Endothelial cell of umbilical vein (primary cell): ENCODE data around the gene HNMT. TPM values are rescaled to one million over a fixed set of nuclear protein-coding genes. Genes with fewer than 3 reads are reported as not detected.

Experiments used
- BruUV-seq: library from RNA; stranded (reverse); fragments of 400-500 nt; replicated peaks from 2 replicates; lab custom pipeline; 2021; lab: Mats Ljungman, UMichigan
- CTCF ChIA-PET: fragments of 300-600, 350-600 bp; sonication (Branson Sonifier 250); formaldehyde crosslinking; loops from one replicate; lab custom pipeline; 2021; ENCODE audit warnings: antibody characterized with exemption, inconsistent platforms; lab: Charles Lee
- POLR2A ChIA-PET: fragments of 300-600, 350-600 bp; sonication (Branson Sonifier 250); formaldehyde crosslinking; loops from one replicate; lab custom pipeline; 2021; ENCODE audit warnings: antibody characterized with exemption, inconsistent platforms; lab: Charles Lee
- DNase-seq: peaks from one replicate; pipeline ENCODE4 v3.0.0-alpha.2; 2011; ENCODE audit warnings: low read depth, low spot score
- FAIRE-seq: peaks from 2 replicates; lab custom pipeline; 2011; peaks lifted over from hg19 to GRCh38; lab: Jason Lieb, UNC
- H2AFZ ChIP-seq: 2 replicates; pipeline ENCODE4 v1.6.0; 2012; ENCODE audit warnings: low read depth, low read length, control low read depth, inconsistent platforms
- H3K27ac ChIP-seq: 2 replicates; pipeline ENCODE4 v1.5.1; 2011; ENCODE audit warnings: low read depth, mild to moderate bottlenecking, control low read depth, low read length, moderate library complexity; ENCODE audit not compliant: insufficient read depth
- H3K27me3 ChIP-seq, 2 experiments: 2 replicates each; pipeline versions ENCODE4 v1.6.0 to v1.6.1; 2011; ENCODE audit warnings: low read length in 2 of 2, mixed read lengths in 1 of 2; ENCODE audit not compliant: control insufficient read depth in 2 of 2, insufficient read depth in 2 of 2
- H3K36me3 ChIP-seq, 2 experiments: 2 replicates in 1 of 2; 3 replicates in 1 of 2; pipeline ENCODE4 v1.5.1; 2011; ENCODE audit warnings: low read length in 2 of 2, mild to moderate bottlenecking in 1 of 2, moderate library complexity in 1 of 2; ENCODE audit not compliant: control insufficient read depth in 2 of 2, insufficient read depth in 2 of 2; ENCODE audit errors: extremely low read depth in 1 of 2
- H3K4me1 ChIP-seq: 3 replicates; pipeline ENCODE4 v1.5.1; 2011; ENCODE audit warnings: mild to moderate bottlenecking, low read length; ENCODE audit not compliant: control insufficient read depth, insufficient read depth; ENCODE audit errors: extremely low read depth
- H3K4me2 ChIP-seq: 2 replicates; pipeline ENCODE4 v1.6.1; 2011; ENCODE audit warnings: low read length, control low read depth, mixed read lengths; ENCODE audit not compliant: insufficient read depth
- H3K4me3 ChIP-seq, 3 experiments: fragments of 200-600 bp in 1 of 3; sonication (generic), shearing (Covaris generic) in 1 of 3; replicated peaks in 1 of 3; 2 replicates each; pipeline ENCODE4 v1.5.1; 2011 to 2016; ENCODE audit warnings: control low read depth in 3 of 3, low read length in 3 of 3, mild to moderate bottlenecking in 2 of 3, inconsistent platforms in 1 of 3, low read depth in 1 of 3, moderate library complexity in 1 of 3; ENCODE audit not compliant: insufficient read depth in 1 of 3
- H3K79me2 ChIP-seq: 2 replicates; pipeline ENCODE4 v1.6.0; 2012; ENCODE audit warnings: low read length, inconsistent platforms; ENCODE audit not compliant: control insufficient read depth, insufficient read depth
- H3K9ac ChIP-seq: replicated peaks from 2 replicates; pipeline ENCODE3; 2011; ENCODE audit warnings: low read length, control low read depth; ENCODE audit not compliant: insufficient read depth; ENCODE audit errors: extremely low read depth
- H3K9me1 ChIP-seq: replicated peaks from 3 replicates; pipeline ENCODE4 v1.6.0; 2011; ENCODE audit warnings: mild to moderate bottlenecking, low read length; ENCODE audit not compliant: control insufficient read depth, insufficient read depth; ENCODE audit errors: extremely low read depth
- H3K9me3 ChIP-seq: replicated peaks from 2 replicates; pipeline ENCODE4 v1.5.1; 2012; ENCODE audit warnings: low read length, inconsistent platforms; ENCODE audit not compliant: control insufficient read depth, insufficient read depth
- H4K20me1 ChIP-seq: replicated peaks from 2 replicates; pipeline ENCODE3; 2011; ENCODE audit warnings: mild to moderate bottlenecking, low read length; ENCODE audit not compliant: control insufficient read depth, insufficient read depth; ENCODE audit errors: extremely low read depth
- EZH2 ChIP-seq: IDR thresholded peaks from 2 replicates; pipeline ENCODE4 v1.6.1; 2012; ENCODE audit warnings: borderline replicate concordance, low read depth, mild to moderate bottlenecking, moderate library complexity, low read length, inconsistent platforms; ENCODE audit not compliant: severe bottlenecking
- FOS ChIP-seq: IDR thresholded peaks from 2 replicates; pipeline ENCODE4 v1.6.1; 2011; ENCODE audit warnings: mild to moderate bottlenecking, low read length, moderate library complexity, borderline replicate concordance; ENCODE audit not compliant: insufficient read depth
- GATA2 ChIP-seq: IDR thresholded peaks from 2 replicates; pipeline ENCODE4 v1.7.0; 2011; ENCODE audit warnings: low read depth, mild to moderate bottlenecking, moderate library complexity, mixed read lengths, low read length; ENCODE audit not compliant: insufficient read length, insufficient read depth
- JUN ChIP-seq: IDR thresholded peaks from 2 replicates; pipeline ENCODE4 v1.6.1; 2011; ENCODE audit warnings: borderline replicate concordance, low read depth; ENCODE audit not compliant: insufficient read length, insufficient read depth
- MYC ChIP-seq: IDR thresholded peaks from one replicate; pipeline ENCODE4 v1.6.1; 2011; ENCODE audit warnings: mild to moderate bottlenecking, low read depth, low read length
- POLR2A ChIP-seq: IDR thresholded peaks from 2 replicates; pipeline ENCODE4 v1.6.1; 2012; ENCODE audit warnings: low read depth, mild to moderate bottlenecking, control low read depth, low read length
- POLR2AphosphoS5 ChIP-seq: IDR thresholded peaks from 2 replicates; pipeline ENCODE4 v1.6.1; 2012; ENCODE audit warnings: low read depth, mild to moderate bottlenecking, control low read depth, low read length, moderate library complexity; ENCODE audit not compliant: insufficient read depth
- dilution Hi-C: fragments of 300-500 bp; cut with MboI; formaldehyde crosslinking; loops from one replicate; pipeline ENCODE4 v1.15.0; 2019; ENCODE audit warnings: low sequenced_read_pairs; ENCODE audit not compliant: extremely low pct_ligation_motif_present
- intact Hi-C: fragments of 100-400 bp; cut with micrococcal nuclease; formaldehyde crosslinking; loops from one replicate; pipeline ENCODE4 v1.10.0; 2022
- polyA plus RNA-seq, 4 experiments: library from polyadenylated mRNA; depleted of rRNA in 3 of 4; stranded (reverse) in 3 of 4; unstranded in 1 of 4; fragments of >200 nt; gene quantifications; 2 replicates each; pipeline versions ENCODE4 v1.2.1 to v1.2.3, GENCODE V29; 2011 to 2012; ENCODE audit warnings: missing spikeins in 1 of 4
- total RNA-seq: library from RNA; stranded (reverse); gene quantifications from 2 replicates; pipeline ENCODE4 v1.2.3, GENCODE V29; 2021
- TF ChIP-seq, protein P1 (sequence below): IDR thresholded peaks from 2 replicates; pipeline ENCODE4 v1.6.1; 2011; ENCODE audit not compliant: insufficient read depth, insufficient read length
- TF ChIP-seq, protein P2 (sequence below), 2 donors: IDR thresholded peaks; 1 replicate in 1 of 2; 2 replicates in 1 of 2; pipeline ENCODE4 v1.5.1; 2011; ENCODE audit warnings: low read length in 2 of 2, mild to moderate bottlenecking in 2 of 2, moderate library complexity in 2 of 2, control low read depth in 1 of 2, inconsistent platforms in 1 of 2, low read depth in 1 of 2; ENCODE audit not compliant: insufficient read depth in 1 of 2; ENCODE audit errors: extremely low read depth in 1 of 2

HNMT gene
- total and polyA plus RNA-seq, 2 donors (not counting 3 experiments of a cell fraction or from before 2014, with no cell fraction given): 8.6 to 16.9 TPM

DNA sequence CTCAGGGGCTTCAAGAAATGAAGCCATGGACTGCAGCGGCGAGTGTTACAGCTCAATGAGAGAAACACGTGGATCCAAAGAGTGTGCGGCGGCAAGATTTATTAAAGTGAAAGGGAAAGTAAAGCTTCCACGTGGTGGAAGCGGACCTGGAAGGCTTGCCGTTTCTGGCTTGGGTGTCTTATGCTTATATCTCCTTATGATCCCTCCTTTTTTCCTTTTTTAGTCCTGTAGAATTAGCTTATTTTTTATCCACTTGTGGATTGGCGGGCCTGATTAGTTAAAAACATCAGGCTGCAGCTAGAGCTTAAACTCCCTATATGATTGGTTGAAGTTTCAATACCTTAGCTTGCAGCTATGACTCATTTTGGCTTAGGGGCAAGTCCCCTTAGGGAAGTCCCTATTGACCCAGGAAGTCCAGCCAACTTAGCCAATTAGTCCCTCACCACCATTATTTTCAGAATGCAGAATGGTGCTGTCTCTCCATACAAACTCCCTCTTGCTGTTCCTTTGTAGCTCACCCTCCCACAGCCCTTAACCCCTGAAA, 11.6 kb upstream of the HNMT start:
- BruUV-seq: no TSS peak
- dilution Hi-C loops (no loop called here), intact Hi-C loops (no loop called here)
- Histone ChIP-seq H3K9ac (no peak overlapping the region), H4K20me1 (no peaks in the 10 kb centered on the region), H3K36me3 (no peaks in the 10 kb centered on the region), H2AFZ (no peak overlapping the region), H3K9me3 (no peaks in the 10 kb centered on the region), H3K4me1 (no peaks in the 10 kb centered on the region), H3K27me3 (no peaks in the 10 kb centered on the region), H3K4me2 (no peak overlapping the region), H3K79me2 (no peaks in the 10 kb centered on the region), H3K4me3 (no peak overlapping the region), H3K9me1 (no peaks in the 10 kb centered on the region), H3K27ac (no peak overlapping the region)
- no peak for TF ChIP-seq MYC
- TF ChIP-seq EZH2: no peak
- no peak for TF ChIP-seq POLR2AphosphoS5
- TF ChIP-seq, protein P1, sequence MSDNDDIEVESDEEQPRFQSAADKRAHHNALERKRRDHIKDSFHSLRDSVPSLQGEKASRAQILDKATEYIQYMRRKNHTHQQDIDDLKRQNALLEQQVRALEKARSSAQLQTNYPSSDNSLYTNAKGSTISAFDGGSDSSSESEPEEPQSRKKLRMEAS: no peak
- TF ChIP-seq, protein P2, sequence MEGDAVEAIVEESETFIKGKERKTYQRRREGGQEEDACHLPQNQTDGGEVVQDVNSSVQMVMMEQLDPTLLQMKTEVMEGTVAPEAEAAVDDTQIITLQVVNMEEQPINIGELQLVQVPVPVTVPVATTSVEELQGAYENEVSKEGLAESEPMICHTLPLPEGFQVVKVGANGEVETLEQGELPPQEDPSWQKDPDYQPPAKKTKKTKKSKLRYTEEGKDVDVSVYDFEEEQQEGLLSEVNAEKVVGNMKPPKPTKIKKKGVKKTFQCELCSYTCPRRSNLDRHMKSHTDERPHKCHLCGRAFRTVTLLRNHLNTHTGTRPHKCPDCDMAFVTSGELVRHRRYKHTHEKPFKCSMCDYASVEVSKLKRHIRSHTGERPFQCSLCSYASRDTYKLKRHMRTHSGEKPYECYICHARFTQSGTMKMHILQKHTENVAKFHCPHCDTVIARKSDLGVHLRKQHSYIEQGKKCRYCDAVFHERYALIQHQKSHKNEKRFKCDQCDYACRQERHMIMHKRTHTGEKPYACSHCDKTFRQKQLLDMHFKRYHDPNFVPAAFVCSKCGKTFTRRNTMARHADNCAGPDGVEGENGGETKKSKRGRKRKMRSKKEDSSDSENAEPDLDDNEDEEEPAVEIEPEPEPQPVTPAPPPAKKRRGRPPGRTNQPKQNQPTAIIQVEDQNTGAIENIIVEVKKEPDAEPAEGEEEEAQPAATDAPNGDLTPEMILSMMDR (IDR thresholded peaks at IDR 0.05; ENCODE audit: extremely low read depth in 1 of 2, insufficient read depth in 1 of 2, low read depth in 1 of 2, low read length in 2 of 2): no peak
- no peak for TF ChIP-seq GATA2
- no peak for TF ChIP-seq POLR2A
- TF ChIP-seq FOS: no peak
- TF ChIP-seq JUN: no peak
- no peak for DNase-seq
- POLR2A ChIA-PET: no interaction called here
- CTCF ChIA-PET: interaction anchor here (0.8 to 2.2 kb wide), 3 partner anchors 12 to 137 kb away, joined by 3 to 9 read pairs (median 3); partner anchors contain the start of gene HNMT
- FAIRE-seq: no peak
